DMS53 treated with DMSO at 0.1 percent for 48 hours (cell line): Measurements from ENCODE around the gene PODN.

Experiments
- DNase-seq: peaks from one replicate; lab custom pipeline; 2025; ENCODE audit not compliant: unreplicated experiment; lab: John Stamatoyannopoulos, UW

Gene PODN

GRCh38 chr1:53074313-53075154 lies 12.5 kb downstream of the PODN start:
- no peak for DNase-seq

DNA sequence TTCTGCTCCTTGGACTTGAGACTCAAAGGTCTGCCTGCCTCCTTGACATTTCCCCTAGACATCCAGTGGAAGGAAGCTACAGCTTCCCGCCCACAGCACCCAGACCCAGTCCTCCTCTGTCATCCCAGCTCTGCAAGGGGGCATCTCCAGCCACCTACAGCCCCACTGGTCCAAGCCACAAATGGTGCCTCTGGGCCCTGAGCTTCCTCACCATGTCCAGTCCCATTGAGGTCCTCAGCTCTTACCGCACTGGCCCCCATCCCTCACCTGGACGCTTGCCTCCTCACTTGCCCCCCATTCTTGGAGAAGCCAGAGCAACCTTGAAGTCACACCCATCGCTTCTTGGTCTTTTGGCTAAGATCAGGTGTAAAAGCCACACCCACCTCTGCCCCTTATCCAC lies 13.2 kb downstream of the PODN start:
- no peak for DNase-seq

GRCh38 chr1:53075761-53076163 lies 13.7 kb downstream of the PODN start:
- DNase-seq: no peak

- DNase-seq: no peak
These were observed 14.2 kb downstream of the PODN start for GRCh38 chr1:53076165-53076564.

DNA sequence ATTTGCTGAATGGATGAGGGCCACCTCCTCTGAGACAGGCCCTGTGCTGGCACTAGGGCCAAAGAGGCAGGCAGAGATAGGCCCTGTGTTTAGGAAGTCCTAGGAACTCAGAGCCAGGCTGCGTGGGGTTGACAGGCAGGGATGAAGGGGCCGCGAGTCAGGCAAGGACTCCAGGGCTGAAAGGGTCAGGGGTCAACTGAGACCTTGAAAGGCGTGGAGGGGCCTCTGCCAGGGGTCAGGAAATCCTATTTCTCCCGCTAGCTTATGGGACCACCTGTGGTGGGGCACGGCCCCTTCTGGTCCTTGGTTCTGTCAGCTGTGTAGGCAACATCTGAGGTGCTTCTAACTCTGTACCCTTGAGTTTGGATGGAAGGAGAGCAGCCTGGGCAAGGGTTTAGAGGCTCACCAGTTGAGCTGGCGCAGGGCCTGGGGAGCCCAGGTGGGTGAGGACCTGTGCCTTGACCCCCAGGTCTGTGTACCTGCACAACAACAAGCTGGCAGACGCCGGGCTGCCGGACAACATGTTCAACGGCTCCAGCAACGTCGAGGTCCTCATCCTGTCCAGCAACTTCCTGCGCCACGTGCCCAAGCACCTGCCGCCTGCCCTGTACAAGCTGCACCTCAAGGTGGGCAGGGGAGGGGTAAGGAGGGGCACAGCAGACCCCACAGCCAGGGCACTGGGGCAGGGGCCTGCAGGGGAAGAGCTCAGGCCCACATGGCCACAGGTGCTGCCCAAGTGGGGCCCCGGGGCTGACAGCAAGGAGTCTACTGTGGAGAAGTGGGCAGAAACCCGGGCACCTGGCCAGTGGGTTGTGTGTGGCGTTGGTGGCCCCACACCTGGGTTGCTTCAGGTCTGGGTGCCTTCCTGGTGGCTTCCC lies 14.9 kb downstream of the PODN start:
- DNase-seq: no peak

GRCh38 chr1:53077599-53077965 lies 15.6 kb downstream of the PODN start:
- no peak for DNase-seq

GRCh38 chr1:53078333-53079101 lies 16.5 kb downstream of the PODN start:
- DNase-seq: no peak

DNA sequence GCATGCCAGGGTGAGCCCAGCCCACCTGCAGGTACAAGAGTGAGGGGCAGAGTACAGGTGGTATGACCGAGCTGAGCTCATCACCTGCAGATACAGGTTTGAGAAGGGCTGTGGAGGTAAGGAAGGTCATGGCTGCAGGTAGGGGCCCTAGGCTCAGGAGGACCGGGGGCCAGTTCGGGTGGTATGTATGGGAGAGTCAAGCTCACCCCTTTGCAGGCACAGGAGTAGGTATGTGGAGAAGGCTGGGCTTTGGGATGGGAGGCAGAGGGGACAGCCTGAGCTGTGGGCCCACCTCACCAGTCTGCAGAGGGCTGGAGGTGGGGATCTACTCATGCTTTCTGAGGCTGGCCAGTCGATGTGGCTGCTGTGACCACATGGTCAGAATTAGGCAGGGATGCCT lies 17.2 kb downstream of the PODN start:
- DNase-seq: no peak

- DNase-seq: no peak
These were observed 18.0 kb downstream of the PODN start for GRCh38 chr1:53080041-53080440.

- no peak for DNase-seq
These were observed 18.8 kb downstream of the PODN start for GRCh38 chr1:53080769-53081168.

DNA sequence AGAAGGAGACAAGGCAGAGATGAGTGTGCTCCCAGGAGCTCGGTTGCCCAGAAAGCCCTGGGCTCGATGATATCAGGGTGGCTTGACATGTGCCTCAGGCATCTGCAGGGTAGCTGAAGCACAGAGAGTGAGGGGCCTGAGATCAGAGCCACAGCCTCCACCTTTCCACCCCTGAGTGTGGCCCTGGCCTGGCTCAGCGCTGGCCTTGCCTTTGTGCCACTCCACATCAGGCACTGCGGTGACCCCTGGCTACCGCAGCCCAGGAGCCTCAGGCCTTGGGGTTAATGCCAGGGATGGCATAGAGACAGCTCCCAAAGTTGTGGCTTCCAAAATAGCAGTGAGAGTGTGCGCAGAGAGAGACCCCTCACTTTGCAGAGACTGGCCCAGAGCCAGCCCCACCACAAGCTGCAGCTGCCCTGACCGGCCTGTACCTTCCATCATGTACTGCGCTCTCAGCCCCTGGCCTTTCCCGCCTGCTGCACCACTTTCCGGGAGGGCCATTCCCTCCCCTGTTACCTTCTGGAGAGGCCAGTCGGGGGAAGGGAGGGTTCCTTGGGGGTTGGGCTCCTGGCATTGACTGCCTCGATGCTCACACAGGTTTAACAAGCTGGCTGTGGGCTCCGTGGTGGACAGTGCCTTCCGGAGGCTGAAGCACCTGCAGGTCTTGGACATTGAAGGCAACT lies 19.5 kb downstream of the PODN start:
- DNase-seq: no peak

DNA sequence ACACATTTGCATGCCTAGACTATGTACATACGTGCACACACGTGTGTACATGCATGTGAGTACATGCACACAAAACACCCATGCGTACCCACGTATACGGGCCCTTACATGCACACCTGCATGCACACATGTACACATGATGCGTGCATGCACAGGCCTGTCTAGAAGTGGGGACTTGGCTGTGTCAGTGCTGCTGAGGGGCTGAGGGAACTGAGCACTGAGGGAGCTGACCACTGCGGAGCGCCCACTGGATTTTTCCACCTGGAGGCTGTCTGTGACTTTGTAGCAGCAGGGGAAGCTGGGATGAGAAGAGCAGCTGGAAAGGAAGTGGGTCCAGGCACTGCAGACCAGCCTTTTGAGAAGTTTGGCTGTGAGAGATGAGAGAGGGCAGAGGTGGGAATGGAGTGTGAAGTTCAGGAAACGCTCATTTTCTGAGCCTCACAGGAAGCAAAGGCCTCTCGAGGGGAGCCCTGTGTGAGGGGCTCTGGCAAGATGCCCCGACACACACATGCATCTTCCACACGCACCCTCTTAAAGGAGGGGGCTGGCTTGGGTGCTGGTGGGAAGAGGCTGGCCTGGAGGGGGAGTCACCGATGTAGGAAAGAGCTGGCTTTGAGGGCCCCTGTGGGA lies 20.9 kb downstream of the PODN start:
- no peak for DNase-seq

DNA sequence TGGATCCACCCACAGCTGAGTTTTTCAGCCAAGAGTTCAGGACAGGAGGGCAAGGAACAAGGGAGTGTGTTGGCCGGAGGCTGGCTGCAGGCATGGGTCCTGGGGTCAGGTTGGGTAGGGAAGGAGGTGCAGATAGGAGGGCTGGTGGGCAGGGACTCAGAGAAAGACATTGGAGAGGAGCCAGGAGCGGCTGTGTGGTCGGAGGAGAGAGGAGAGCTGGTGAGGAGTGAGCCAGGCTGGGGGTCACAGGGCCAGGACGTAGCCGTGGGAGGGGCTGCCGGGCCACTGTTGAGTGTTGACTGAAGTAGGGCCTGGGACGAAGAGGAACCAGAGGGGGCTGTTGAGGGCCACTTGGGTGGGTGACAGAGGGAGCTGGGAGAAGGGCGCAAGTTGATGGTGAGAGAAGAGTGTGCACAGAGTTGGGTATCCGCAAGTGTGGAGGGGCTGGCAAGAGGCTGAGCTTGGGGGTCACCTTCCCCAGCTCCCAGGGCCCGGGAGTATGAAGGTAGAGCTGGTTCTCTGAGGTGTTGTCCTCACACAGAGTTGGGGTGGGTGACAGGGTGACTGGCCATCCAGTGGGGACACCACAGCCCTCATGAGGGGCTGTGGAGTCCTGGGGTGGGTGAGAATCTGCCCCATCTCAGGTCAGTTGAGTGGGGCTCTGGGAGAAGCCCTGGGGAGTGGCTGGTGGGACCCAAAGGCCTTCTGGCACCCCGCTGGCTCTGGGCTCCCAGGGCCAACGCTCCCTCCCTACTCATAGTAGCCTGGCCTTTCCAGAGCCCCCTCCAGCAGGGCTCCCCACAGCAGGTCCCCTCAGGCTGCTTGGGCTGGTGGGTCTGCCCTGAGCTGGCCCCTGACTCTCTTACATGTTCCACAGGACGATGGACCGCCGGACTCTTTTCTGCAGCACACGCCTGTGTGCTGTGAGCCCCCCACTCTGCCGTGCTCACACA lies 21.9 kb downstream of the PODN start:
- no peak for DNase-seq

- no peak for DNase-seq
These were observed 22.6 kb downstream of the PODN start for GRCh38 chr1:53084589-53084971.

- DNase-seq: no peak
These were observed 23.4 kb downstream of the PODN start for GRCh38 chr1:53085405-53085804.

DNA sequence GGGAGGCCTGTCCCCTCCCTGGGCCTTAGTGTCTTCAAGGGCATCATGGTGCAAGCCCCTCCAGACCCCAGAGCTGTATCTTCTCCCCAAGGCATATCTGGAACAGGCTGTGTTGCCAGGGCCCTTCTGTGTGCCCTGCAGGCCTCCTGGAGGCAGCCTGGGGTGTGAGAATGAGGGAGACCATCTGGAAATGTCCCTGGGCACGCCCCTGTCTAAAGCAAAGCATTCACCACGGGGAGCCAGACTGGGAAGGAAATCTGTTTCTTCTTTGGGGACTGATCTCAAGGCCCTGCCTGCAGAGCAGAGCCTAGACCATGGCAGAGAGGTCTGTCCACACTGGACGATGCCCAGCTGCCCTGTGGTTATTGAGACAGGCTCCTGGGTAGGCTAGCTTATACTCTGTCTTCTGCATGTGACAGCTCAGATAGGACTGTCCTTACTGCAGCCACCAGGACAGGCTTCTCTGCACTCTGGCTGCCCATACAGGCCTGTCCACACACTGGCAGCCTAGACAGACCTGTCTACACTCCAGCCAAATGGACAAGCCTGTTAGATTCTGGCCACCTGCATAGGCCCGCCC lies 24.6 kb downstream of the PODN start:
- no peak for DNase-seq

GRCh38 chr1:53087332-53088285 lies 25.6 kb downstream of the PODN start:
- DNase-seq: no peak
